GM12801 (cell line): Measurements from ENCODE around the gene DPP4.

Experiments used
- CTCF ChIP-seq: IDR thresholded peaks from one replicate; pipeline ENCODE4 v1.5.1; 2011; ENCODE audit warnings: control low read depth; ENCODE audit not compliant: insufficient read length; ENCODE audit errors: extremely low read depth

The DPP4 gene

GRCh38 chr2:161964160-161964559 lies 109.9 kb downstream of the DPP4 start:
- TF ChIP-seq CTCF: no peak

- TF ChIP-seq CTCF: no peak
These were observed 111.9 kb downstream of the DPP4 start for GRCh38 chr2:161962160-161962559.

- no peak for TF ChIP-seq CTCF
These were observed 113.0 kb downstream of the DPP4 start for GRCh38 chr2:161961061-161961460.

- TF ChIP-seq CTCF: no peak
These were observed 117.3 kb downstream of the DPP4 start for GRCh38 chr2:161956738-161957137.

- no peak for TF ChIP-seq CTCF
These were observed 118.8 kb downstream of the DPP4 start for GRCh38 chr2:161955211-161955610.

GRCh38 chr2:161954103-161954502 lies 119.9 kb downstream of the DPP4 start:
- no peak for TF ChIP-seq CTCF

GRCh38 chr2:161952783-161953191 lies 121.2 kb downstream of the DPP4 start:
- no peak for TF ChIP-seq CTCF

- TF ChIP-seq CTCF: no peak
These were observed 126.2 kb downstream of the DPP4 start for GRCh38 chr2:161947836-161948235.
